GM10266 (cell line): ENCODE results near the gene ACER3.

Source experiments
- DNase-seq: peaks from one replicate; pipeline ENCODE4 v3.0.0; 2012; ENCODE audit errors: extremely low spot score
- CTCF ChIP-seq: IDR thresholded peaks from 2 replicates; pipeline ENCODE4 v1.5.1; 2012; ENCODE audit warnings: mild to moderate bottlenecking, low read depth; ENCODE audit not compliant: control insufficient read depth, insufficient read depth; ENCODE audit errors: missing control alignments

Gene ACER3

GRCh38 chr11:76839311-76839710, 21.4 kb upstream of the ACER3 start:
- no peak for TF ChIP-seq CTCF
- no peak for DNase-seq

GRCh38 chr11:76841923-76842452, 18.7 kb upstream of the ACER3 start:
- TF ChIP-seq CTCF = no peak
- no peak for DNase-seq

- no peak for DNase-seq
- no peak for TF ChIP-seq CTCF
These were observed 16.8 kb upstream of the ACER3 start for GRCh38 chr11:76843907-76844306.

GRCh38 chr11:76844511-76844910, 16.2 kb upstream of the ACER3 start:
- TF ChIP-seq CTCF = no peak
- DNase-seq = no peak

- DNase-seq = no peak
- no peak for TF ChIP-seq CTCF
These were observed 15.6 kb upstream of the ACER3 start for GRCh38 chr11:76845069-76845468.

- DNase-seq = no peak
- TF ChIP-seq CTCF = no peak
These were observed 14.3 kb upstream of the ACER3 start for GRCh38 chr11:76846441-76846840.

- TF ChIP-seq CTCF = no peak
- no peak for DNase-seq
These were observed 11.3 kb upstream of the ACER3 start for GRCh38 chr11:76849376-76849775.
